GM19099 (cell line): ENCODE results near the gene MAP3K12.

Source experiments
- POLR2A ChIP-seq: IDR thresholded peaks from 3 replicates; pipeline ENCODE4 v1.6.1; 2011; ENCODE audit warnings: low read depth; ENCODE audit not compliant: insufficient read length; ENCODE audit errors: extremely low read depth

Gene MAP3K12

GRCh38 chr12:53453953-53454640 lies 45.2 kb downstream of the MAP3K12 start:
- no peak for TF ChIP-seq POLR2A

GRCh38 chr12:53452159-53453077 lies 46.8 kb downstream of the MAP3K12 start:
- TF ChIP-seq POLR2A: no peak

GRCh38 chr12:53451661-53452158 lies 47.5 kb downstream of the MAP3K12 start, which contains the start of gene PCBP2:
PCBP2 (plus strand) TSS chr12:53452102; CDS start chr12:53454801, 2,699 bp downstream.
- TF ChIP-seq POLR2A: peak; percentile 91

- no peak for TF ChIP-seq POLR2A
These were observed 48.3 kb downstream of the MAP3K12 start for GRCh38 chr12:53450936-53451335.

- no peak for TF ChIP-seq POLR2A
These were observed 55.3 kb downstream of the MAP3K12 start for GRCh38 chr12:53443955-53444354.

- TF ChIP-seq POLR2A: peak; percentile 98
These were observed 58.0 kb downstream of the MAP3K12 start, which contains the start of gene PRR13 for GRCh38 chr12:53441040-53441833. PRR13 (plus strand) TSS chr12:53441734; CDS start chr12:53442715, 981 bp downstream.

- no peak for TF ChIP-seq POLR2A
These were observed 68.1 kb downstream of the MAP3K12 start for GRCh38 chr12:53431187-53431586.

GRCh38 chr12:53430116-53430515 lies 69.1 kb downstream of the MAP3K12 start:
- no peak for TF ChIP-seq POLR2A
